Measurements from ENCODE around the gene RFPL1. TPM values are rescaled to one million over a fixed set of nuclear protein-coding genes. Genes with fewer than 3 reads are reported as not detected.
"Not testable (repeated sequence)": the region's sequence is repeated elsewhere in the genome, so short reads cannot be mapped to it uniquely, and the experiment has no call there.

The RFPL1 gene
- total and polyA plus RNA-seq, 3 experiments from 2014 or later = not detected

- Mint-ChIP-seq H3K9me3 (no peaks in the 10 kb centered on the region), H3K4me3 (no peak overlapping the region), H3K36me3 (no peaks in the 10 kb centered on the region), H3K4me1 (no peaks in the 10 kb centered on the region), H3K27ac (no peak overlapping the region), H3K27me3 (peaks cover 4 to 22% of the 10 kb centered on the region in 2 donors)
- Histone ChIP-seq H3K27me3 (ENCODE audit: insufficient read depth, low read length, poor library complexity, severe bottlenecking) (no peaks in the 10 kb centered on the region), H3K27ac (ENCODE audit: low read depth, low read length) (no peak overlapping the region), H3K9me3 (ENCODE audit: low read length) (no peaks in the 10 kb centered on the region), H3K4me3 (ENCODE audit: low read length) (no peak overlapping the region), H3K36me3 (ENCODE audit: insufficient read depth, low read length) (no peaks in the 10 kb centered on the region), H3K4me1 (ENCODE audit: insufficient read depth, low read length) (no peaks in the 10 kb centered on the region)
- POLR2A ChIA-PET = no interaction called here
- DNase-seq = no peak
- CTCF ChIA-PET = no interaction called here
Measured at GRCh38 chr22:29400576-29400975, 37.8 kb upstream of the RFPL1 start.

DNA sequence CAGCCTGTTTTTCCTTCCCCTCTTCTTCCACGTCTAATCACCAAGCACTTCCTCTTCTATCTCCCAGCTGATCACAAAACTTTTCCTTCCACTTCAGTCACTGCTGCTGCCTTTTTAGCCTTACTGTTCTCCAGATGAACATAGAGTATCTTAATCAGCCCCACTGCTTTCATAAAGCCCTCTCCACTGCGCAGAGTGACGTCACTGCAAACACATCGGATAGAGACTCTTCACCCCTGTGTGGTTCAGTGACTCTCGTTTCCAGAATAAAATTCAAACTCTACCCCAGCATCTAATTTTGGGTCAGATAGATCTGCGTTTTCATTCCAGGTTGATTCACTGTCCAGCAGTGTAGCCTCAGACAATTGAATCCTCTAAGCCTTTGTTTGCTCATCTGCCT lies 36.8 kb upstream of the RFPL1 start:
- H3K4me1 Mint-ChIP-seq; H3K4me1 ChIP-seq (ENCODE audit: insufficient read depth, low read length); H3K27me3 ChIP-seq (ENCODE audit: insufficient read depth, low read length, poor library complexity, severe bottlenecking); H3K36me3 Mint-ChIP-seq; H3K9me3 ChIP-seq (ENCODE audit: low read length); POLR2A ChIA-PET; H3K27ac ChIP-seq (ENCODE audit: low read depth, low read length); H3K4me3 Mint-ChIP-seq; H3K4me3 ChIP-seq (ENCODE audit: low read length); H3K9me3 Mint-ChIP-seq; H3K36me3 ChIP-seq (ENCODE audit: insufficient read depth, low read length); H3K27ac Mint-ChIP-seq; CTCF ChIA-PET; DNase-seq: not testable (repeated sequence)
- peaks cover 4 to 22% of the 10 kb centered on the region in 2 donors for H3K27me3 Mint-ChIP-seq

DNA sequence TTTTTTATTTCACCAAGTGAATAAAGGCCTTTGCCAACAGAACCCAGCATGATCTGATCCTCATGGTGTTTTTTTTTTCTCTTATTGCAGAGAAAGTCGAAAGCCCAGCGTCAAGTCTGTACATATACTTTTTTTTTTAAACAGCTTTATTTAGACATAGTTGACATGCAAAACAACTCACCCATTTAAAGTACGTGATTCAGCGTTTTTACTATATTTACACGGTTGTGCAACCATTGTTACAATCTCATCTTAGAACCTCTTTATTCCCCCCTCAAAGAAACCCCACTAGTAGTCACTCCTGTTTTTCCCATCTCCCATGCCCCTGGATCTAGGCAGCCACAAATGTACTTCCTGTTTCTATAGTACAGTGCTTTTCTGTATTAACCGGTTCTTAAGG lies 29.4 kb upstream of the RFPL1 start:
- ChIA-PET CTCF (no interaction called here), POLR2A (no interaction called here)
- Histone ChIP-seq H3K4me3 (ENCODE audit: low read length) (no peak overlapping the region), H3K9me3 (ENCODE audit: low read length) (no peaks in the 10 kb centered on the region), H3K27ac (ENCODE audit: low read depth, low read length) (no peak overlapping the region), H3K36me3 (ENCODE audit: insufficient read depth, low read length) (no peaks in the 10 kb centered on the region), H3K27me3 (ENCODE audit: insufficient read depth, low read length, poor library complexity, severe bottlenecking) (no peaks in the 10 kb centered on the region), H3K4me1 (ENCODE audit: insufficient read depth, low read length) (no peaks in the 10 kb centered on the region)
- no peaks in the 10 kb centered on the region for H3K36me3 Mint-ChIP-seq
- no peaks in the 10 kb centered on the region for H3K9me3 Mint-ChIP-seq
- no peak for DNase-seq
- no peak overlapping the region for H3K27ac Mint-ChIP-seq
- H3K4me3 Mint-ChIP-seq = no peak overlapping the region
- peaks cover under 1% of the 10 kb centered on the region in 3 donors for H3K4me1 Mint-ChIP-seq
- H3K27me3 Mint-ChIP-seq = peaks cover 0 to 2% of the 10 kb centered on the region in 2 donors

DNA sequence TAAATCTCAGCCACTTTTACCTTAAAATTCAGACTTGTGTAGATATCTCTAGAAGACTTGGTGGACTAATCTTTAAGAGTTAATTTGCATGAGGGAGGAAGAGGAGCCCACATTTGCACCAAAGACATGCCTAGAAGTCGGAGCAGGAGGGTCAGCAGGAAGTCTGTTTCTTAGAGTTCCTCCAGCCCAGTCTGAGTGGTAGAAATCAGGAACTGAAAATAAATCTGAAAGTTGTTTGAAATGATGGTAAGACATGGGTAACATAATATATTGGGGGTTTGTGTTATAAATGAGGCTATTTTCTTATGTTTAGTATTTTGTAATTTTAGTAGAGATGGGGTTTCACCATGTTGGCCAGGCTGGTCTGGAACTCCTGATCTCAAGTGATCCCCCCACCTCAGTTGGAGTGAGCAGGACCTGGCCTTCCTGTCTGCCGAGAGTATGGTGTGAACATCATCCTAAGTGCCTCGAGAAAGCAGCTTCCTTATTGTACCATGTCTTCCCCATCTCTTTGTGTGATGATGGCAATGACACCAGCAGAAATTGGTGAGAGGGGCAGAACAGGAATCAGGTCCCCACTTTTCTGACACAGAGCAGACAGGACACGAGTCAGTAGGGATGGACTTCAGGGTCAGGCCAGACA lies 26.7 kb upstream of the RFPL1 start:
- H3K4me3 Mint-ChIP-seq; H3K9me3 Mint-ChIP-seq; H3K27me3 ChIP-seq (ENCODE audit: insufficient read depth, low read length, poor library complexity, severe bottlenecking); H3K4me1 ChIP-seq (ENCODE audit: insufficient read depth, low read length); H3K36me3 ChIP-seq (ENCODE audit: insufficient read depth, low read length); H3K4me3 ChIP-seq (ENCODE audit: low read length); H3K36me3 Mint-ChIP-seq; CTCF ChIA-PET; H3K27ac ChIP-seq (ENCODE audit: low read depth, low read length); H3K27me3 Mint-ChIP-seq; DNase-seq; POLR2A ChIA-PET; H3K9me3 ChIP-seq (ENCODE audit: low read length): not testable (repeated sequence)
- H3K4me1 Mint-ChIP-seq = peaks cover 16 to 18% (median 18%) of the 10 kb centered on the region in 3 donors
- H3K27ac Mint-ChIP-seq = peak overlapping the region in 3 of 8 donors; percentile 7 to 26 (median 18)

GRCh38 chr22:29412772-29413171 lies 25.6 kb upstream of the RFPL1 start:
- Mint-ChIP-seq H3K27ac (peak overlapping the region in 1 of 8 donors; percentile 68), H3K4me3 (peak overlapping the region in 1 of 7 donors; percentile 20), H3K4me1 (peaks cover 16 to 18% (median 18%) of the 10 kb centered on the region in 3 donors)
- H3K9me3 Mint-ChIP-seq; POLR2A ChIA-PET; CTCF ChIA-PET; H3K4me3 ChIP-seq (ENCODE audit: low read length); H3K27me3 Mint-ChIP-seq; H3K36me3 Mint-ChIP-seq; H3K9me3 ChIP-seq (ENCODE audit: low read length); H3K27me3 ChIP-seq (ENCODE audit: insufficient read depth, low read length, poor library complexity, severe bottlenecking); H3K27ac ChIP-seq (ENCODE audit: low read depth, low read length); H3K4me1 ChIP-seq (ENCODE audit: insufficient read depth, low read length); H3K36me3 ChIP-seq (ENCODE audit: insufficient read depth, low read length): not testable (repeated sequence)
- peak in 2 of 5 donors; percentile 10 to 13 for DNase-seq

DNA sequence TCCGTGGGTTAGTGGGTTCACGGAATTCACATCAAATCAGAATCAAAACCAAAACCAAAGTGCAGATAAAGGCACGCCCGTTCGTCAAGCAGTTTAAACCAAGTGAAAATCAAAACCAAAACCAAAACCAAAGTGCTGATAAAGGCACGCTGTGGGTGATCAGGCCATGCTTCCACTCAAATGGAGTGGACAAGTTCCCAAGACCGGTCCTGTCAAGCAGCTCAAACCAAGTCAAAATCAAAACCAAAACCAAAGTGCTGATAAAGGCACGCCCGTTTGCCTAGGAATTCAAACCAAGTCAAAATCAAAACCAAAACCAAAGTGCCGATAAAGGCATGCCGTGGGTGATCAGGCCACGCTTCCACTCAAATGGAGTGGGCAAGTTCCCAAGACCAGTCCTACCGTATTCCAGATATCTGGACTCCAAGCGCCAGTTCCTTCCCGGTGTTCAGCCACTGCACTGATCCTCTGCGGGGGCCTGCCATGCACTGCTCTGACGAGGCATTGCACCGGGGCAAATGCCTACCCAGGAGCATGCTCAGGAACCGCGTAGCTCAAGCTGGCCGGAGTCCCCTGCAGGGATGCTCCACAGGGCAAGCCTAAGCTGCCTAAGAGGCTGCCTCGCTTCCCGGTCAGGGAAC lies 23.3 kb upstream of the RFPL1 start:
- H3K36me3 ChIP-seq (ENCODE audit: insufficient read depth, low read length); H3K9me3 ChIP-seq (ENCODE audit: low read length); H3K9me3 Mint-ChIP-seq; H3K27me3 Mint-ChIP-seq; H3K27me3 ChIP-seq (ENCODE audit: insufficient read depth, low read length, poor library complexity, severe bottlenecking); H3K36me3 Mint-ChIP-seq; H3K4me1 ChIP-seq (ENCODE audit: insufficient read depth, low read length): not testable (repeated sequence)
- POLR2A ChIA-PET = interaction anchor here (1.1 kb wide), 2 partner anchors 27 to 189 kb away, joined by 4 read pairs; partner anchors contain the start of genes AP1B1 and NF2
- Histone ChIP-seq H3K27ac (ENCODE audit: low read depth, low read length) (peak overlapping the region; percentile 71), H3K4me3 (ENCODE audit: low read length) (peak overlapping the region; percentile 81)
- H3K4me1 Mint-ChIP-seq = peaks cover 16 to 18% (median 18%) of the 10 kb centered on the region in 3 donors
- CTCF ChIA-PET = interaction anchor here (1.5 kb wide), 1 partner anchor 26 kb away, joined by 3 read pairs; the partner anchor contains the start of gene AP1B1
- peak; percentile 26 to 66 (median 65) for DNase-seq
- peak overlapping the region; percentile 88 to 100 (median 97) for H3K27ac Mint-ChIP-seq
- H3K4me3 Mint-ChIP-seq = peak overlapping the region; percentile 84 to 96 (median 92)

- CTCF ChIA-PET = not testable (repeated sequence)
Measured at GRCh38 chr22:29418704-29419103, 19.7 kb upstream of the RFPL1 start.

GRCh38 chr22:29426476-29426875 lies 11.9 kb upstream of the RFPL1 start:
- no peak overlapping the region for H3K4me3 Mint-ChIP-seq
- no peaks in the 10 kb centered on the region for H3K36me3 Mint-ChIP-seq
- no peaks in the 10 kb centered on the region for H3K9me3 Mint-ChIP-seq
- ChIA-PET POLR2A (no interaction called here), CTCF (no interaction called here)
- Histone ChIP-seq H3K27me3 (ENCODE audit: insufficient read depth, low read length, poor library complexity, severe bottlenecking) (no peaks in the 10 kb centered on the region), H3K4me3 (ENCODE audit: low read length) (no peak overlapping the region), H3K36me3 (ENCODE audit: insufficient read depth, low read length) (no peaks in the 10 kb centered on the region), H3K9me3 (ENCODE audit: low read length) (no peaks in the 10 kb centered on the region), H3K4me1 (ENCODE audit: insufficient read depth, low read length) (no peaks in the 10 kb centered on the region), H3K27ac (ENCODE audit: low read depth, low read length) (no peak overlapping the region)
- H3K27ac Mint-ChIP-seq = no peak overlapping the region
- H3K4me1 Mint-ChIP-seq = no peaks in the 10 kb centered on the region
- DNase-seq = no peak
- H3K27me3 Mint-ChIP-seq = peaks cover 2 to 18% of the 10 kb centered on the region in 2 donors

More at GRCh38 chr22:29418704-29419103, 19.7 kb upstream of the RFPL1 start:
- not testable (repeated sequence) for DNase-seq; H3K9me3 ChIP-seq (ENCODE audit: low read length); H3K27me3 ChIP-seq (ENCODE audit: insufficient read depth, low read length, poor library complexity, severe bottlenecking); H3K27ac Mint-ChIP-seq; H3K9me3 Mint-ChIP-seq; H3K36me3 Mint-ChIP-seq; H3K4me3 ChIP-seq (ENCODE audit: low read length); H3K36me3 ChIP-seq (ENCODE audit: insufficient read depth, low read length); H3K27ac ChIP-seq (ENCODE audit: low read depth, low read length); H3K4me1 ChIP-seq (ENCODE audit: insufficient read depth, low read length)
- H3K4me3 Mint-ChIP-seq = peak overlapping the region in 1 of 7 donors; percentile 41
- peaks cover 16 to 18% (median 18%) of the 10 kb centered on the region in 3 donors for H3K4me1 Mint-ChIP-seq
- H3K27me3 Mint-ChIP-seq = peaks cover 4 to 12% of the 10 kb centered on the region in 2 donors
- POLR2A ChIA-PET = interaction anchor here (0.6 kb wide), 1 partner anchor 22 kb away, joined by 5 read pairs; no protein-coding TSS in a partner anchor

Measured in CD8-positive, alpha-beta memory T cell (primary cell).